GM12872 (cell line): ENCODE measurements around the gene ZNF45.

Source experiments
- CTCF ChIP-seq: IDR thresholded peaks from 3 replicates; pipeline ENCODE4 v1.5.1; 2011; ENCODE audit warnings: low read depth, mild to moderate bottlenecking, low read length, moderate library complexity; ENCODE audit not compliant: insufficient read depth

ZNF45 gene

GRCh38 chr19:43957891-43958290 lies 22.8 kb upstream of the ZNF45 start:
- TF ChIP-seq CTCF, result no peak

GRCh38 chr19:43956827-43957226 lies 21.7 kb upstream of the ZNF45 start:
- no peak for TF ChIP-seq CTCF

- TF ChIP-seq CTCF, result peak; percentile 47
Observed at GRCh38 chr19:43950834-43951645, 16.0 kb upstream of the ZNF45 start, which contains the start of gene ZNF221. TSS of gene ZNF221 (plus strand) at chr19:43951228. CDS start at chr19:43962727, 11,499 bp downstream.

GRCh38 chr19:43941209-43941608 lies 6.1 kb upstream of the ZNF45 start:
- no peak for TF ChIP-seq CTCF

DNA sequence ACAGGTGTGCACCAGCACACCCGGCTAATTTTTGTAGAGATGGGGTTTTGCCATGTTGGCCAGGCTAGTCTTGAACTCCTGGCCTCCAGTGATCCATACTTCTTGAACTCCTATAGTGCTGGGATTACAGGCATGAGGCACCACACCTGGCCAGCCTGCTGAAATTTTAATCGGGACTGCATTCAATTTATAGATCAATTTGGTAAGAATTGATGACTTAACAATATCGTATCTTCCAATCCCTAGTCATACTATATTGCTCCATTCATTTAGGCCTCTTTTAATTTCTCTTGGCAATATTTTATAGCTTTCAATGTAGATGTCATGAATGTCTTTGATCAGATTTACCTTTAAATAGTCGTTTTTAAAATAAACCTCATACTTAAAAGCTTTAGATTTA lies 5.6 kb upstream of the ZNF45 start:
- TF ChIP-seq CTCF, result no peak

DNA sequence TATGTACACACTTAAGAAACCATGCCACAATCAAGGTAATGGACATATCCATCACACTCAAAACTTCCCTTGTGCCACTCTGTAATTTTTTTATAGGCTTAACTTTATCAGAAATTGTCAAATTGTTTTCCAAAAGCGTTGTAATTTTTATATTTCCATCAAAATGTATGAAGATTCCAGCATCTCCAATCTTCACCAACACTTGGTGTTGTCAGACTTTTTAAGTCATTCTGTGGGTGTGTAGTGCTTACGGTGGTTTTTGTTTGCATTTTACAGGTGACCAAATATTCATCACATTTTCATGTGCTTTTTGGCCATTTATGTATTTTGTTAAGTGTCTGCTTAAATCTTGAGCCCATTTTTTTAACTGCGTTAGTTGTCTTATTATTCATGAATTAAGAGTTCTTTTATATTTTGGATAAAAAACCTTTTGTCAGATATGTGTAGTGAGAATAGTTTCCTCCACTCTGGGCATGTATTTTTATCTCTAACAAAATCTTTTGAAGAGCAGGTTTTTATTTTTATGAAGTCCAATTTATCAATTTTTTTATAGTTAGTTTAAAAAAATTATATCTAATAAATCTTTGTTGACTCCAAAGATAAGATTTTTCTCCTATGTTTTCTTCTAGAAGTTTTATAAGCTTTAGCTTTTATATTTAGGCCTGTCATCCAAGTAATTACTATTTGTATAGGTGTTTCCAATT lies 4.6 kb upstream of the ZNF45 start:
- TF ChIP-seq CTCF, result no peak

DNA sequence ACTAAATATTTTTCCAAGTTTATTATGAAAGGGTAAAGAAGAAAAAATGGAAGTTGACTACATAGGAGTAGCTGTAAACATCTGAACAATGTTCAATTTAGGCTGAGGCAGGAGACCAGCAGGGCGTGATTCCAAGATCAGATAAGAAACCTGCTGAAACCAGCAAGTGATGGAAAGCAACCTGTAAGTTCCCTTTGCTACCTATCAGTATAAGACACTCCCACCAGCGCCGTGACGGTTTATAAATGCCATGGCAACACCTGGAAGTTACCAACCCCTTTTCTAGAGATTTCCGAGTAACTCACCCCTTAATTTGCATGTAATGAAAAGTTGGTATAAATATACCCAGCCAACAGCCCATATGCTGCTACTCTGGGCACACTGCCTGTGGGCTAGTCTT lies 1.1 kb upstream of the ZNF45 start:
- TF ChIP-seq CTCF, result no peak
